Measurements from ENCODE around the gene THSD7A.

THSD7A gene

GRCh38 chr7:11591943-11592342 lies 240.1 kb downstream of the THSD7A start:
- Histone ChIP-seq H3K4me3 (ENCODE audit: low read depth, low read length) (no peak overlapping the region), H2AFZ (no peak overlapping the region), H3K27ac (no peak overlapping the region), H3K4me2 (ENCODE audit: low read length) (no peak overlapping the region), H3K79me2 (no peaks in the 10 kb centered on the region), H3K4me1 (peaks cover 4% of the 10 kb centered on the region), H3K9me3 (ENCODE audit: control insufficient read depth, low read length) (no peaks in the 10 kb centered on the region), H3K36me3 (ENCODE audit: control insufficient read depth, insufficient read depth, low read length) (no peaks in the 10 kb centered on the region), H3K9ac (no peak overlapping the region), H3K27me3 (ENCODE audit: control insufficient read depth, insufficient read depth, low read length) (no peaks in the 10 kb centered on the region)
- TF ChIP-seq CTCF (IDR thresholded peaks at IDR 0.05), result no peak

- no peaks in the 10 kb centered on the region for H3K36me3 ChIP-seq (ENCODE audit: control insufficient read depth, insufficient read depth, low read length)
- no peaks in the 10 kb centered on the region for H3K27me3 ChIP-seq (ENCODE audit: control insufficient read depth, insufficient read depth, low read length)
- TF ChIP-seq CTCF (IDR thresholded peaks at IDR 0.05), result no peak
- no peak overlapping the region for H3K4me2 ChIP-seq (ENCODE audit: low read length)
- no peak overlapping the region for H3K27ac ChIP-seq
- peaks cover 4% of the 10 kb centered on the region for H3K4me1 ChIP-seq
- no peak overlapping the region for H2AFZ ChIP-seq
- H3K9me3 ChIP-seq (ENCODE audit: control insufficient read depth, low read length), result no peaks in the 10 kb centered on the region
- H3K9ac ChIP-seq, result no peak overlapping the region
- H3K4me3 ChIP-seq (ENCODE audit: low read depth, low read length), result no peak overlapping the region
- no peaks in the 10 kb centered on the region for H3K79me2 ChIP-seq
Observed at GRCh38 chr7:11591055-11591633, 240.9 kb downstream of the THSD7A start.

- H3K36me3 ChIP-seq (ENCODE audit: control insufficient read depth, insufficient read depth, low read length), result no peaks in the 10 kb centered on the region
- H3K9me3 ChIP-seq (ENCODE audit: control insufficient read depth, low read length), result no peaks in the 10 kb centered on the region
- H3K27me3 ChIP-seq (ENCODE audit: control insufficient read depth, insufficient read depth, low read length), result no peaks in the 10 kb centered on the region
- H3K4me3 ChIP-seq (ENCODE audit: low read depth, low read length), result no peak overlapping the region
- H3K79me2 ChIP-seq, result no peaks in the 10 kb centered on the region
- TF ChIP-seq CTCF (IDR thresholded peaks at IDR 0.05), result no peak
- no peak overlapping the region for H3K9ac ChIP-seq
- peaks cover 4% of the 10 kb centered on the region for H3K4me1 ChIP-seq
- H3K4me2 ChIP-seq (ENCODE audit: low read length), result no peak overlapping the region
- H2AFZ ChIP-seq, result no peak overlapping the region
- no peak overlapping the region for H3K27ac ChIP-seq
Observed at GRCh38 chr7:11589251-11589650, 242.7 kb downstream of the THSD7A start.

- Histone ChIP-seq H3K79me2 (no peaks in the 10 kb centered on the region), H3K4me1 (no peaks in the 10 kb centered on the region), H3K27ac (no peak overlapping the region), H3K4me2 (ENCODE audit: low read length) (no peak overlapping the region), H3K27me3 (ENCODE audit: control insufficient read depth, insufficient read depth, low read length) (no peaks in the 10 kb centered on the region), H3K9me3 (ENCODE audit: control insufficient read depth, low read length) (no peaks in the 10 kb centered on the region), H3K36me3 (ENCODE audit: control insufficient read depth, insufficient read depth, low read length) (no peaks in the 10 kb centered on the region), H3K4me3 (ENCODE audit: low read depth, low read length) (no peak overlapping the region), H2AFZ (no peak overlapping the region), H3K9ac (no peak overlapping the region)
- TF ChIP-seq CTCF (IDR thresholded peaks at IDR 0.05), result no peak
Observed at GRCh38 chr7:11587814-11588213, 244.2 kb downstream of the THSD7A start.

- Histone ChIP-seq H3K4me2 (ENCODE audit: low read length) (no peak overlapping the region), H3K27ac (no peak overlapping the region), H3K27me3 (ENCODE audit: control insufficient read depth, insufficient read depth, low read length) (no peaks in the 10 kb centered on the region), H3K4me1 (no peaks in the 10 kb centered on the region), H3K4me3 (ENCODE audit: low read depth, low read length) (no peak overlapping the region), H3K36me3 (ENCODE audit: control insufficient read depth, insufficient read depth, low read length) (no peaks in the 10 kb centered on the region), H3K9ac (no peak overlapping the region), H2AFZ (peak overlapping the region; percentile 13), H3K9me3 (ENCODE audit: control insufficient read depth, low read length) (no peaks in the 10 kb centered on the region), H3K79me2 (no peaks in the 10 kb centered on the region)
- no peak for TF ChIP-seq CTCF (IDR thresholded peaks at IDR 0.05)
Observed at GRCh38 chr7:11587048-11587447, 244.9 kb downstream of the THSD7A start.

Measured in parathyroid adenoma (tissue), 2 donors.